ENCODE data around the gene TINAGL1. TPM values are rescaled to one million over a fixed set of nuclear protein-coding genes. Genes with fewer than 3 reads are reported as not detected.
A peak's percentile ranks its signal among the peaks of the same experiment; 100 is the strongest.

Gene TINAGL1
- total and polyA plus RNA-seq, 5 donors, result 94.7 to 186 (median 136) TPM

- H3K4me3 ChIP-seq (ENCODE audit: low read length), result no peak overlapping the region
- H3K27ac ChIP-seq (ENCODE audit: low read length), result no peak overlapping the region
- intact Hi-C loops (cut with DNase I), result loop anchor here in 3 of 4 donors (1.0 to 2.0 kb wide), 2 partner anchors 29 to 30 kb away; no protein-coding TSS in a partner anchor
- H3K27me3 ChIP-seq (ENCODE audit: control insufficient read depth, insufficient read depth), result no peaks in the 10 kb centered on the region
- ATAC-seq, result peak; percentile 75
- H3K4me1 ChIP-seq (ENCODE audit: control insufficient read depth, insufficient read depth, low read length), result peaks cover 9% of the 10 kb centered on the region
- DNase-seq, result peak; percentile 84 to 92 (median 88)
- H3K9me3 ChIP-seq (ENCODE audit: control insufficient read depth, low read length), result no peaks in the 10 kb centered on the region
- WGBS, result 45% methylated on average over 9 of the region's 10 CpGs
Measured at GRCh38 chr1:31593770-31594632, 17.7 kb downstream of the TINAGL1 start.

- no peak for DNase-seq
- no peaks in the 10 kb centered on the region for H3K9me3 ChIP-seq (ENCODE audit: control insufficient read depth, low read length)
- H3K4me1 ChIP-seq (ENCODE audit: control insufficient read depth, insufficient read depth, low read length), result peaks cover 9% of the 10 kb centered on the region
- intact Hi-C loops (cut with DNase I), result no loop called here
- H3K27me3 ChIP-seq (ENCODE audit: control insufficient read depth, insufficient read depth), result no peaks in the 10 kb centered on the region
- 85% methylated on average over 4 of the region's 4 CpGs for WGBS
- peak in 1 of 2 donors; percentile 27 for ATAC-seq
- H3K4me3 ChIP-seq (ENCODE audit: low read length), result no peak overlapping the region
- peak overlapping the region; percentile 15 for H3K27ac ChIP-seq (ENCODE audit: low read length)
Measured at GRCh38 chr1:31595836-31596736, 19.8 kb downstream of the TINAGL1 start.

GRCh38 chr1:31596737-31597097 lies 20.4 kb downstream of the TINAGL1 start:
- 32% methylated on average over 6 of the region's 6 CpGs for WGBS
- no peak for ATAC-seq
- no peak overlapping the region for H3K4me3 ChIP-seq (ENCODE audit: low read length)
- no peaks in the 10 kb centered on the region for H3K27me3 ChIP-seq (ENCODE audit: control insufficient read depth, insufficient read depth)
- no peak for DNase-seq
- H3K4me1 ChIP-seq (ENCODE audit: control insufficient read depth, insufficient read depth, low read length), result peaks cover 9% of the 10 kb centered on the region
- H3K27ac ChIP-seq (ENCODE audit: low read length), result peak overlapping the region; percentile 15
- no peaks in the 10 kb centered on the region for H3K9me3 ChIP-seq (ENCODE audit: control insufficient read depth, low read length)
- intact Hi-C loops (cut with DNase I), result no loop called here

GRCh38 chr1:31598980-31599379 lies 22.7 kb downstream of the TINAGL1 start:
- ATAC-seq (no peak), DNase-seq (no peak)
- Histone ChIP-seq H3K4me3 (ENCODE audit: low read length) (no peak overlapping the region), H3K27ac (ENCODE audit: low read length) (no peak overlapping the region), H3K27me3 (ENCODE audit: control insufficient read depth, insufficient read depth) (no peaks in the 10 kb centered on the region), H3K4me1 (ENCODE audit: control insufficient read depth, insufficient read depth, low read length) (peaks cover 8% of the 10 kb centered on the region), H3K9me3 (ENCODE audit: control insufficient read depth, low read length) (no peaks in the 10 kb centered on the region)
- intact Hi-C loops (cut with DNase I), result no loop called here
- WGBS, result 92% methylated on average over 7 of the region's 7 CpGs

GRCh38 chr1:31600641-31601040 lies 24.3 kb downstream of the TINAGL1 start:
- ATAC-seq, result no peak

GRCh38 chr1:31602081-31602480 lies 25.8 kb downstream of the TINAGL1 start:
- Histone ChIP-seq H3K9me3 (ENCODE audit: control insufficient read depth, low read length) (no peaks in the 10 kb centered on the region), H3K27ac (ENCODE audit: low read length) (no peak overlapping the region), H3K4me3 (ENCODE audit: low read length) (no peak overlapping the region), H3K27me3 (ENCODE audit: control insufficient read depth, insufficient read depth) (no peaks in the 10 kb centered on the region), H3K4me1 (ENCODE audit: control insufficient read depth, insufficient read depth, low read length) (no peaks in the 10 kb centered on the region)
- intact Hi-C loops (cut with DNase I), result no loop called here
- DNase-seq, result no peak
- 96% methylated on average over 2 of the region's 2 CpGs for WGBS
- no peak for ATAC-seq

More at GRCh38 chr1:31600641-31601040, 24.3 kb downstream of the TINAGL1 start:
- no peaks in the 10 kb centered on the region for H3K27me3 ChIP-seq (ENCODE audit: control insufficient read depth, insufficient read depth)
- no peaks in the 10 kb centered on the region for H3K9me3 ChIP-seq (ENCODE audit: control insufficient read depth, low read length)
- no peak for DNase-seq
- H3K4me3 ChIP-seq (ENCODE audit: low read length), result no peak overlapping the region
- intact Hi-C loops (cut with DNase I), result no loop called here
- H3K27ac ChIP-seq (ENCODE audit: low read length), result no peak overlapping the region
- peaks cover 4% of the 10 kb centered on the region for H3K4me1 ChIP-seq (ENCODE audit: control insufficient read depth, insufficient read depth, low read length)
- 57% methylated on average over 2 of the region's 2 CpGs for WGBS

- Histone ChIP-seq H3K4me1 (ENCODE audit: control insufficient read depth, insufficient read depth, low read length) (no peaks in the 10 kb centered on the region), H3K4me3 (ENCODE audit: low read length) (no peak overlapping the region), H3K27me3 (ENCODE audit: control insufficient read depth, insufficient read depth) (no peaks in the 10 kb centered on the region), H3K27ac (ENCODE audit: low read length) (no peak overlapping the region), H3K9me3 (ENCODE audit: control insufficient read depth, low read length) (no peaks in the 10 kb centered on the region)
- ATAC-seq (no peak), DNase-seq (no peak)
- intact Hi-C loops (cut with DNase I), result no loop called here
- WGBS, result 87% methylated on average over 4 of the region's 4 CpGs
Measured at GRCh38 chr1:31605908-31606427, 29.7 kb downstream of the TINAGL1 start.

GRCh38 chr1:31607360-31607759 lies 31.0 kb downstream of the TINAGL1 start:
- WGBS, result 75% methylated on average over 5 of the region's 5 CpGs

GRCh38 chr1:31609514-31610118 lies 33.3 kb downstream of the TINAGL1 start:
- WGBS, result 25% methylated on average over 1 of the region's 1 CpG
- intact Hi-C loops (cut with DNase I), result loop anchor here in 1 of 4 donors (10.0 kb wide), 1 partner anchor 45 kb away; no protein-coding TSS in a partner anchor

More at GRCh38 chr1:31607360-31607759, 31.0 kb downstream of the TINAGL1 start:
- Histone ChIP-seq H3K27me3 (ENCODE audit: control insufficient read depth, insufficient read depth) (no peaks in the 10 kb centered on the region), H3K9me3 (ENCODE audit: control insufficient read depth, low read length) (no peaks in the 10 kb centered on the region), H3K27ac (ENCODE audit: low read length) (no peak overlapping the region), H3K4me1 (ENCODE audit: control insufficient read depth, insufficient read depth, low read length) (no peaks in the 10 kb centered on the region), H3K4me3 (ENCODE audit: low read length) (no peak overlapping the region)
- intact Hi-C loops (cut with DNase I), result no loop called here
- DNase-seq (no peak), ATAC-seq (no peak)

GRCh38 chr1:31614414-31615005 lies 38.2 kb downstream of the TINAGL1 start:
- intact Hi-C loops (cut with DNase I), result loop anchor here in 1 of 4 donors (10.0 kb wide), 1 partner anchor 50 kb away; no protein-coding TSS in a partner anchor
- H3K27me3 ChIP-seq (ENCODE audit: control insufficient read depth, insufficient read depth), result no peaks in the 10 kb centered on the region
- ATAC-seq (no peak), DNase-seq (no peak)
- no peak overlapping the region for H3K4me3 ChIP-seq (ENCODE audit: low read length)
- H3K4me1 ChIP-seq (ENCODE audit: control insufficient read depth, insufficient read depth, low read length), result peaks cover 7% of the 10 kb centered on the region
- no peaks in the 10 kb centered on the region for H3K9me3 ChIP-seq (ENCODE audit: control insufficient read depth, low read length)
- no peak overlapping the region for H3K27ac ChIP-seq (ENCODE audit: low read length)
- 78% methylated on average over 8 of the region's 8 CpGs for WGBS

More at GRCh38 chr1:31609514-31610118, 33.3 kb downstream of the TINAGL1 start:
- no peak overlapping the region for H3K27ac ChIP-seq (ENCODE audit: low read length)
- DNase-seq (no peak), ATAC-seq (no peak)
- H3K4me3 ChIP-seq (ENCODE audit: low read length), result no peak overlapping the region
- H3K9me3 ChIP-seq (ENCODE audit: control insufficient read depth, low read length), result no peaks in the 10 kb centered on the region
- H3K27me3 ChIP-seq (ENCODE audit: control insufficient read depth, insufficient read depth), result no peaks in the 10 kb centered on the region
- peaks cover 5% of the 10 kb centered on the region for H3K4me1 ChIP-seq (ENCODE audit: control insufficient read depth, insufficient read depth, low read length)
